Measurements from ENCODE around the gene CLEC16A. TPM values are rescaled to one million over a fixed set of nuclear protein-coding genes. Genes with fewer than 3 reads are reported as not detected.

Gene CLEC16A
- total RNA-seq, 1 donor from 2014 or later = 57.6 TPM

- Mint-ChIP-seq H3K27ac (no peak overlapping the region), H3K4me3 (no peak overlapping the region), H3K27me3 (no peaks in the 10 kb centered on the region), H3K9me3 (no peaks in the 10 kb centered on the region), H3K4me1 (peaks cover 16% of the 10 kb centered on the region), H3K36me3 (ENCODE audit: low read depth) (peaks cover 81% of the 10 kb centered on the region)
- ChIA-PET CTCF (no interaction called here), POLR2A (interaction anchor here (0.6 kb wide), 1 partner anchor 375 kb away, joined by 3 read pairs; no protein-coding TSS in a partner anchor)
- DNase-seq (no peak), ATAC-seq (ENCODE audit: low read depth) (no peak)
- TF ChIP-seq CTCF (IDR thresholded peaks at IDR 0.05) = no peak
- intact Hi-C loops (cut with micrococcal nuclease) = no loop called here
These were observed 50.2 kb downstream of the CLEC16A start for GRCh38 chr16:10994571-10994970.

GRCh38 chr16:10995565-10995964 is 51.2 kb downstream of the CLEC16A start:
- H3K27me3 Mint-ChIP-seq = no peaks in the 10 kb centered on the region
- DNase-seq = no peak
- POLR2A ChIA-PET = no interaction called here
- no peak overlapping the region for H3K4me3 Mint-ChIP-seq
- H3K36me3 Mint-ChIP-seq (ENCODE audit: low read depth) = peaks cover 82% of the 10 kb centered on the region
- CTCF ChIA-PET = no interaction called here
- TF ChIP-seq CTCF (IDR thresholded peaks at IDR 0.05) = no peak
- intact Hi-C loops (cut with micrococcal nuclease) = no loop called here
- no peaks in the 10 kb centered on the region for H3K9me3 Mint-ChIP-seq
- ATAC-seq (ENCODE audit: low read depth) = no peak
- no peak overlapping the region for H3K27ac Mint-ChIP-seq
- peaks cover 16% of the 10 kb centered on the region for H3K4me1 Mint-ChIP-seq

GRCh38 chr16:10997485-10997884 is 53.1 kb downstream of the CLEC16A start:
- intact Hi-C loops (cut with micrococcal nuclease) = no loop called here
- H3K36me3 Mint-ChIP-seq (ENCODE audit: low read depth) = peaks cover 75% of the 10 kb centered on the region
- no peak overlapping the region for H3K4me3 Mint-ChIP-seq
- POLR2A ChIA-PET = no interaction called here
- TF ChIP-seq CTCF (IDR thresholded peaks at IDR 0.05) = no peak
- H3K4me1 Mint-ChIP-seq = no peaks in the 10 kb centered on the region
- H3K27me3 Mint-ChIP-seq = no peaks in the 10 kb centered on the region
- no peak overlapping the region for H3K27ac Mint-ChIP-seq
- CTCF ChIA-PET = no interaction called here
- no peak for DNase-seq
- ATAC-seq (ENCODE audit: low read depth) = no peak
- H3K9me3 Mint-ChIP-seq = no peaks in the 10 kb centered on the region

GRCh38 chr16:10999300-10999699 is 54.9 kb downstream of the CLEC16A start:
- no peak overlapping the region for H3K27ac Mint-ChIP-seq
- intact Hi-C loops (cut with micrococcal nuclease) = no loop called here
- H3K36me3 Mint-ChIP-seq (ENCODE audit: low read depth) = peaks cover 74% of the 10 kb centered on the region
- H3K4me1 Mint-ChIP-seq = no peaks in the 10 kb centered on the region
- CTCF ChIA-PET = interaction anchor here (0.7 kb wide), 1 partner anchor 405 kb away, joined by 3 read pairs; no protein-coding TSS in a partner anchor
- no peak for TF ChIP-seq CTCF (IDR thresholded peaks at IDR 0.05)
- DNase-seq = no peak
- H3K27me3 Mint-ChIP-seq = no peaks in the 10 kb centered on the region
- no peak overlapping the region for H3K4me3 Mint-ChIP-seq
- no peaks in the 10 kb centered on the region for H3K9me3 Mint-ChIP-seq
- POLR2A ChIA-PET = interaction anchor here (1.3 kb wide), 1 partner anchor 253 kb away, joined by 4 read pairs; no protein-coding TSS in a partner anchor
- ATAC-seq (ENCODE audit: low read depth) = no peak

- H3K4me1 Mint-ChIP-seq = no peaks in the 10 kb centered on the region
- H3K4me3 Mint-ChIP-seq = no peak overlapping the region
- ChIA-PET POLR2A (interaction anchor here (0.7 kb wide), 1 partner anchor 143 kb away, joined by 3 read pairs; no protein-coding TSS in a partner anchor), CTCF (no interaction called here)
- no peak for ATAC-seq (ENCODE audit: low read depth)
- no peak for TF ChIP-seq CTCF (IDR thresholded peaks at IDR 0.05)
- H3K27me3 Mint-ChIP-seq = no peaks in the 10 kb centered on the region
- H3K9me3 Mint-ChIP-seq = no peaks in the 10 kb centered on the region
- intact Hi-C loops (cut with micrococcal nuclease) = loop anchor here (5.0 kb wide), 1 partner anchor 41 kb away; no protein-coding TSS in a partner anchor
- H3K27ac Mint-ChIP-seq = no peak overlapping the region
- no peak for DNase-seq
- peaks cover 82% of the 10 kb centered on the region for H3K36me3 Mint-ChIP-seq (ENCODE audit: low read depth)
These were observed 57.2 kb downstream of the CLEC16A start for GRCh38 chr16:11001611-11002010.
